Activated CD8-positive, alpha-beta memory T cell treated with anti-CD3 and anti-CD28 coated beads, Interleukin-2, amount 50 U/mL, for 24 hours (primary cell): ENCODE data around the gene BCAR3.

ENCODE experiments used
- DNase-seq: peaks from one replicate; pipeline ENCODE4 v3.0.0-alpha.2; 2020; ENCODE audit errors: extremely low read depth

Gene BCAR3

DNA sequence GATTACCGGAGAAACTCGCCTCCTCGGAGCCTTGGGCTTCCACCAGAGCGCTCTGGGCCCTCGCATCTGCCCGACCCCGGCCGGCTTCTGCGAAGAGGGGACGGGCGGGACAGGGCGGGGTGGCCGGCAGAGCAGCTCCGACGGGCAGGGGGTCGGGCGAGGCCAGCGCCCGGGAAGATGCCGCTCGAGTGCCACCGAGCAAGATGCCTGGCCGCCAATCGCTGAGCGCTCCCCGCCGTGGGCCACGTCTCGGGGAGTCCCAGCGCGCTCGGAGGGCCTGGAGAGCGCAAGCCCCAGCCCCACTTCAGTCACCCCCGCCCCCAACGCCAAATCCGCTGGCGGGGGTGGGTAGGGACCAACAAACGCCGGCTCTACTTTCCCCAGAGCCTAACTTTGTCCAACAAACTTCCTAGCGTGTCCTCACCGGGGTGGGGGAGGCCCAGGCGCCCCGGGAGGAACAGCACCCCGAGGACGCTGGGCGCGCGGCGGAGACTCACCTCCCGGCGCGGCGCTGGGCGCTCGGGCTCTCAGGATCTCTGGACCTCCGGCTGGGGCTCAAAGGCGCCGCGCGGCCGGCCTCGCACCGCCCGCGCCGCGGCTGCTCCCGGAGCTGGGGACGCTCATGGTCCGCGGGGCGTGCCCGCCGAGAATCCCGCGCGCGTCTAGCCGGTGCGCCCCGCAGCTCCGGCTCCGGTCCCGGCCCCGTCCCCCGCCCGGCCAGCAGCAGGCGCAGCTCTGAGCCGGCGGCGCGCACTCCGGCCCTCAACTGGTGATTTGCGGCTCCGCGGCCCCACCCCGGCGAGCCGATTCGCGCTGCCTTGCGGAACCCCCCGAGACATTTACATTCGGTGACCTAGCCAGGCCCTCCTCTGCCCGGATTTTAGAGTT is at the start of gene BCAR3:
TSS of gene BCAR3 (minus strand) at position 737 of the 888 bp plus-strand sequence. CDS start 6,907 bp downstream, outside the sequence.
- no peak for DNase-seq

DNA sequence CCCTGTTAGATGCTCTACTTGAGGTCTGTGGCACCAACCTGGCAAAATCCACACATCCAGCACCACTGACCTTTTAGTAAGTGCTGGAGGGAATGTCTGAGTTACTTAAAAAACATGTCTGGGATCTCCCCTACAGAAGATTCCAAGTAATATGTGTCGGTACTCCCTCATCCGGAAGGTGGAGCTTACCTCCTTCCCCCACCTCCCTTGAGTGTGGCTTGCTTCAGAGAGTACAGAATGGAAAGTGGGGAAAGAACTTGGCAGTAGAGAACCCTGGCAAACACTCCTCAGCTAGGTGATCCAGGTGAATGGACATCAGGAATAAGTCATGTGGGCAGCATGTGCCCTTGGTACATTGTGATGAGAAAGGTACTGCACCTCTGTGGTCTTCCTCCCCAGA is 49.0 kb upstream of the BCAR3 start:
- DNase-seq: no peak

DNA sequence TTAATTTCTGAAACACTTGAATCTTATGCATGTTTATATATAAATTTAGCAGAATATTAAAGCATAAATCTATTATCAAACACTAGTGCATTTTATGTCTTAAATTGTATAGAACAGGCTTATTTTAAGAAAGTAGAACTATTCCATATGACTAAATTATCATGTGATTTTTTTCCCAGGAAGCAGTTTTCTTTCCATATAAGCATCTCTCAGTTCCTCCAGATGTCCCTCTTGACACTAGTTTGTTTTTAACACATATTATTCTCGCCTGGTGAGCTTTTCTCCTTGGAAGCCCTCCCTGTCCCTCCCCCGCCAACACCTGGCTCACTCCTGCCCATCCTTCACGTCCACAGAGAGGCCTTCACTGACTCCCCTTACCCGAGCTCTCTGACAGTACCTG is 48.3 kb upstream of the BCAR3 start:
- DNase-seq: no peak

DNA sequence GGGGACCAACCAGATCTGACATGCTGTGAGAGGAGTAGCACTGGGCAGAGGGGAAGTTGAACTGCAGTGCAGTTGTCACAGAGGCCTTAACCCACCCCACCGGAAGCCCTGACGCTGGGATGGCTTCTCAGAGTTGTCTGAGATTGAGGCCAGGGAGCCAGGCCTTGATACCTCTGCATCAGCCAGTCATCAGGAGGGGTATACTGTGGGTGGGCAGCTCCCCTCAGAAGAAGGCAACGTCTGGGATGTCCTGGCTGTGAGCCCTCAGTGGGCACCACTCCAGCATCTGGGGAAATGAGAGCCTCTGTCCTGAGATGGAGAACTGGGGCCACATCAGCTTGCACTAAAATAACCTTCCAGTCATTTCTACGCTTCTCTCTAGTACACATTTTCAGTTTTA is 47.9 kb upstream of the BCAR3 start:
- DNase-seq: no peak

DNA sequence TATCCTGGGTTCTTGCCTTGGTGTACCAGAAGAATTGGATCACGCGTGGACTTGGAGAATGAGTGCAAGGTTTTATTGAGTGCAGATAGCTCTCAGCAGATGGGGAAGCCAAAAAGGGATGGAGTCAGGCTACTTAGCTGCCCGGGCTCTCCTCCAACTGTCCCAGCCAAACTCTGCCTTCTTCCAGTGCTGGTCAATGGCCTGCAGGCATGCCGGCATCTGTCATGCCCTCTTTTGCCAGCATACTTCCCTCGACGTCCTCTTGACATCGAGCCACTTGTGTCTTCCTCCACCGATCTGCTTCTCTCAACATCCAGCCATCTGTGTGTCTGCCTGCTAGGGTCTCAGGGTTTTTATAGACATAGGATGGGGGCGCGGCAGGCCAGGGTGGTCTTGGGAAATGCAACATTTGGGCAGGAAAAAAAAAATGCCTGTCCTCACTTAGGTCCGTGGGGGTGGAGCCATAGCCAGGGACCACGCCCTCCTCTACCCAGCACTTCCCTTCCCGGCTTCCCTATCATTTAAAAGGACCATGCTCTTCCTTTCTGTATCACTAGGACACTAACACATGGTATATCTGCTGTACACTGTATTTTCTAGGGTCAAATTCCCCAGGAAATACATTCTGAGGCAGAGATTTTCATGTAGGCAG is 47.0 kb upstream of the BCAR3 start:
- DNase-seq: no peak

DNA sequence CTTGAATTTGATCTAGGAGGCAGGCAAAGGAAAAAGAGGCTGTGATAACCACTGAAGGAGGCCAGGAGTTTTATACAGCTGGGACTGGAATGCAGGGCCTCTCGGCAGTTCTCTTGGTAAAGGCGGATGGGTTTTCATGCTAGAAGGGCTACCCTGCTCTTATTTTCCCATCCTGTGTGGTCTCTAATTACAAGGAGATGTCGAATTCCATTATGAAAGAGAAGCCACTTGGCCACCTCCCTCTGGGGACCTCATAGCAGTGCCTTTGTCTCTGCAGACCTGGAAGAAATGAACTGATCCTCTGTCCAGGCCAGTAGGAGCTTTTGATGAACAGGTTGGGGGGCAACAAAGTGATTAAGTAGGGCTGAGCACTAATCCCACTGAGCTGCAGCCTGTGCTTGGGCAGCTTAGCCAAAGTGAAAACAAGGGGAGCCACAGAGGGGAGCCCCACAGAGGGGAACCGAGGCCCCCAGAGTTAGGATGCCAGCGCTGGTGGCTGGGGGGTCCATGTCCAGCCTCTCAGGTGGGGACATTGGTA is 42.2 kb upstream of the BCAR3 start:
- DNase-seq: no peak

DNA sequence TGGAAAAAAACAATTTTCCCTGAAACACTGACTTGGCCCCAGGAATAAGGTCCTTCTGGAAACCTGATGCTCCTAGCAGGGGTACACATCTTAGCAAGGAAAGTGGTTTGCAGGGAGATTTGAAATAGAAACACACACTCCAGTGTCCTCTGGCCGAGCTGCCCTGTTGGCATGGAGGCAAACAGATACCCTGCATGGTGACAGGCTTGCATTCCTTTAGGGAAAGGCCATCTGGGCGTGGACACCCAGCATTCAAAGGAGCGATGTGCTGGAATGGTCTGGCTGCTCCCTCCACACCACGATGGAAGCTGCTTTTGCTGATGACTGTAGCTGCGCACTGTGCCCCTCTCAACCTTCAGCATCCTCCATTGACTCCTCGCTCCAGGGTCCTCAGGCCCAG is 41.5 kb upstream of the BCAR3 start:
- no peak for DNase-seq

DNA sequence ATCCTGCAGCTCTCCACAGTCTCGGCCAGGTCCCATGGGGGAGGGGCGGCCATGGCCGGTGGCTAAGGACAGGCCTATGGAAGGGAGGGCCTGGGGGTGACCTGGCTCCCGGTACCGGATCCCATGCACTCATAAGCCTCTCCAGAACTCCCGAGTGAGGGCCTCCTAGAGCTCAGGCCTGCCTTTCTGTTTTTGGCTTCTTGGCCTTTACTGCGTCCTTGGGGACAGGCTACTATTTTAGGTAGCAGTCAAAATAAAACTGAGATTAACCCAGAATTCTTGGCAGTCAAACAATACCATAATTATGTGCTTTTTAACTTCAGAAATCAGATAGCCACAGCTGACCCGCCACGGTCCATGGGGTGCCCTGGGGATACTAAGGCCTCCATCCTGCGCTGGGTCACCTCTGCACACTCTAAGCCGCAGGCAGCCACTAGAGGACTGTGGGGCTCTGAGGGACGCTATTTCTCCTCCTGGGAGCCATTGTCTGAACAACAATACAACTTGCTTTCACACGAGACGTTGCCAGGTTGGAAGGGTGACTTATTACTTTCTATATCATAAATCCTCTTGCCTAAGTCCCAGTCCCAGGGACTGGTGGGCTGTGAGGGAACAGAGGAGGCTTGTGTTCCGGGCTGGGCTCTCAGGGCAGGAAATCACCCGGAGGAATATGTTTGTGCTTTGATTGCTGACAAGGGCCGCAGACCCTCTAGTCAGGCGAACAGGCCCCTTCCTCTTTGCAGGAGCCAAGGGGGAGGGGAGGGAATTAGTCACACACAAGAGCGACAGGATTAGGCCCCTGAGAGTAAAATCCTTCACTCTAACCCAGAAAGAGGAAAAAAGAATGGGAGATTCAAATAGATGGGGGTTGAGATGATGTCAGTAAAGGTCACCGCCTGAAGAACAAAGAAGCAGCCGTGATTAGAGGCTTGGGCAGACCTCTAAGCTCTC is 40.7 kb upstream of the BCAR3 start:
- DNase-seq: no peak

DNA sequence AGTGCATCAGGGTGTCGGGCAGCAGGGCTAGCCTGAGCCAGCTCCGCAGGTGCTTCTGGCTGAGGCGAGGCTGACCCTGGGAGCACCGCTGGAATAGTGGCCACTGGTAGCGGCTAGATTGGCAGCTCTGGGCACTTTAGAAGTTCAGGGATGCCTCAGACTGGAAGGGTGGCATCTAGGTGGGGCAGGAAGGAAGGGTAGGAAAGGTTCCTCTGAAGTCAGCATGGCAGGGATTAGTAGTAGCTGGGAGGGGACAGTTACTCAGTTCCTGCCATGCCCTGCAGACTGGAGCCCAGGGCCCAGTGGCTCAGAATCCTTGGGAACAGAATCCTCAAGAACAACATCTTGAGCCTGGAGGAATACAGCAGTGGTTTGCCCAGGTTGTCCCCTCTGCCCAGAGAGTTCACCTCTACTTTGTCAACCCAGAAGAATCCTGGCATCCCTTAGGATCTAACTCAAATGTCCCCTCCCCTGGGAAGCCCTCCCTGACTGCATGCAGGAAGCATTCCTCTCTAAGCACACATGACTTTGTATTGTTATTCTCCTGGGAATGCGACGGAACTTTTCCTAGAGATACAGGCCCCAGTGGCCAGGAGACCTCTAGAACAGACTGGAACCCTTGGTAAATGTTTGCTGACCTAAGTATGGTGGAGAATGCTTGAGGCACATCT is 39.5 kb upstream of the BCAR3 start:
- DNase-seq: no peak

DNA sequence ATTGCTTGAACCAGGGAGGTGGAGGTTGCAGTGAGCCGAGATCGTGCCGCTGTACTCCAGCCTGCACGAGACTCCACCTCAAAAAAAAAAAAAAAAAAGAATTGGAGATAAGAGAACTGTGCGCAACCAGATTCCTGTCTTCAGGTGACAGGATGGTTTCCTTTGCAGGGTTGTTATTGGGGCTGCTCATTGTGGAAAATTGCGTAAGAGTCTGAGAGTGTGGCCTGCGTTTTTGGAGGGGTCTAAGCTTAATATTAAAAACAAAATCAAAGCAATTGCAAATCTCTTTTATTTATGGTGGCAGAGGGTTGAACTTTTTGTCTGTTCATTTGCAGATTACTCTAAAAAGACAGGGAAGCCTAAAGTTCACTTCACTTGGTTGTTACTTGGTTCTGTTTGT is 36.0 kb upstream of the BCAR3 start:
- no peak for DNase-seq

DNA sequence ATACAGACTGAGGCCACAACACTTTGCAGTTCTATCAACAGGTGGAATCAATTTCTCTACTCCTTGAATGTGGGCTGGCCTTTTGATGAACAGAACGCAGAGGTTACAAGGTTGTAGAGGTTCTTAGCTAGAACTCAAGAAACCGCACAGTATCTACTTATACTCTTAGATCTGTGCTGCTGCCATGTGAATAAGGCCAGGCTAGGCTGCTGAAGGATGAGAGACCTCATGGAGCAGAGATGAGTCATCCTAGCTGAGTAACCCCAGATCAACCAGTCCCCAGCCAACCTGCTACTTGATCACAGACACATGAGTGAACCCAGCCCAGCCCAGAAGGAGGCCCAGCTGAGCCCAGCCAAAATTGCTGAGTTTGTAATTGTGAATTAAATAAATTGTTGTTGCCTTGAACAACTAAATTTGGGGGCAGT is 35.3 kb upstream of the BCAR3 start:
- DNase-seq: no peak

DNA sequence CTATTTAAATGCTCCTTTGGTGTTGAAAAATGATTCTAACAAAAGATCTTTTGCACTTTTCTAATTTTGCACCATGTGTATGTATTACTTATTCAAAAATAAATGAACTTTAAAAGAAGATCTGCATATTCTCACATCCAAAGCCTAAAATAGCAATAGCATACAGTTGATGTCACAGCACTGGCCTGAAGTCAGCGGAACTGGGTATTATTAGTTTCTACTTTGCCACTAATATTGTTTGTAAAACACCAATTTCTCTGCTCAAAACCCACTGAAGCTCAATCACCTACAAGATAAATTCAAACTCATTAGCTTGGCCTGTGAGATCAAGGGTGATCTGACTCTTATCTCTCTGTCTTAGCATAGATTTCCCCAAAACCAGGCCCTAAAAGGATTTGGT is 34.5 kb upstream of the BCAR3 start:
- DNase-seq: no peak

DNA sequence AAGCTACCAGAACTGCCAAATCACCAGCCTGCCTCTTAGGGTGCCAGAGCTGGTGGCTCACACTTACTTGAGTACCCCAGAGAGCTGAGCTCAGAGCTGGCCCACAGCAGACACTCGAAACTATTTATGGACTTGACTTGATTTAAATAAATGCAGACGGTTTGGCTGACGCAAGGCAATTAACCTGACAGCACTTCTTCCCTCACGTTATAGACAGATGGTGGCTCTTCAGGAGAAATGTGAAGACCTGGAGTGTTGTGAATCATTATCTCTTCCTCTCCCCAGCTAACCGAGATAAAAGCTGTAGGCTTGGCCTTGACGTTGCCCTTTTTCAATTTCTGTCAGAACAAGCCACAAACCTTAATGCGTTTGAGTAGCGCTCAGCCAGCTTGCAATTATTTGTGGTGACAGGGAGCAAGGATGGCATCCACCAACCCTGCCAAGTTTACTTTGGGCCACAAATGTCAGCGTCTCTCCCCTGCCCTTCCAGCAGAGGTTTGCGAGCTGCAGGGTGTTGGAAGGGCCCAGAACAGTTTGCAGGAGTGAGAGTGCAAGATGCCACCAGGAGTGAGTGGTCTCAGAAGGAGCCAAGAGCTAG is 34.0 kb upstream of the BCAR3 start:
- no peak for DNase-seq

DNA sequence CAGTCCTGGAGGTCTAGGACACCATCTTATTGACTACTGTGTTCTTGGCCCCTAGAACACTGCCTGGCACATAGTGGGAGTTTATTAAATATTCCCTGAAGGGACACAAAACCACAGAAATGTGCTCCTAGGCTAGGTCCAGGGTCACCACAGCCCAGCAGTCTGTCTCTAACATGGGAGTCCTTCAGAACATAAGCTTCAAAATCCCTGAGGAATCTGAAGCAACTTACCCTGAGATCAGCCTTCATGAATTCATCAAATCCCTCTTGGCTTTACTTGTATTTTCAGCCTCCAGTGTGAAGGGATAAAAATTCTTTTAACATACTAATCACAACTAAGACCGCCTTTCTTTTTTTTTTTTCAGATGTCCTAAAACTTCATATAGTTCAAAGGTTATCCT is 32.7 kb upstream of the BCAR3 start:
- DNase-seq: no peak

DNA sequence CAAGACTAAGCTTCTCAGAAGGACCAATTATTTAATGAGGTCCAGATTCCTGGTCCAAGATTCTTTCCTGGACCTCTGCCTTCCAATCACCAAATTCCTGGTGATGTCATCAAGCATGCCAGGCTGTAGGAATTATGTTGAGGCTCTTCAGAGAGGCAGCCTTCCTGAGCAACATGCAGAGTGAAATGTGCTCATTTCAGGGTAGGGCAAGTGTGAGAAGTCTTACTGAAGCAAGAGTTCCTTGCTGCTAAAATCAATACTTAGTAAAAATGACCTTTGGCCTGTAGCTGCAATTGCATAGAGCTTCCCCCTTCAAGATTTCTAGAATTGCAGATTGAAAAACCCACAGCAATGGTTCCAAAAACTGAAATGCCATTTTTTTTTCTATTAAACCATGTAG is 31.7 kb upstream of the BCAR3 start:
- DNase-seq: no peak

DNA sequence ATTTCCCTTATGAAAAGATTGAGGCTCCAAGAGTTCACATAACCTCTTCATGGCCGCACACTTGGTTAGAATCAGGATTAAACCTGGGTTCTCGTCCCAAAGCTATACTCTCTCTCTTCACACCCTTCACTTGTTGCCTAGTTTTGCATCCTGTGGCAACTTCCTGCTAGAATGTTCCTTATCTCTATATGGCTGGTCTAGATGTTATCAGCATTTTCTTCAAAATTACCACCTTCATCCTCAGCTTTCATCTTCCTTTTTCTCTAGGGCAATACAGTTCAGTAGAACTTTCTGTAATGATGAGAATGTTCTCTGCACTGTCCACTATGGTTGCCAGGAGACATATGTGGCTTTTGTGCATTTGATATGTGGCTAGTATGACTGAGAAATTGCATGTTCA is 31.1 kb upstream of the BCAR3 start:
- DNase-seq: no peak

DNA sequence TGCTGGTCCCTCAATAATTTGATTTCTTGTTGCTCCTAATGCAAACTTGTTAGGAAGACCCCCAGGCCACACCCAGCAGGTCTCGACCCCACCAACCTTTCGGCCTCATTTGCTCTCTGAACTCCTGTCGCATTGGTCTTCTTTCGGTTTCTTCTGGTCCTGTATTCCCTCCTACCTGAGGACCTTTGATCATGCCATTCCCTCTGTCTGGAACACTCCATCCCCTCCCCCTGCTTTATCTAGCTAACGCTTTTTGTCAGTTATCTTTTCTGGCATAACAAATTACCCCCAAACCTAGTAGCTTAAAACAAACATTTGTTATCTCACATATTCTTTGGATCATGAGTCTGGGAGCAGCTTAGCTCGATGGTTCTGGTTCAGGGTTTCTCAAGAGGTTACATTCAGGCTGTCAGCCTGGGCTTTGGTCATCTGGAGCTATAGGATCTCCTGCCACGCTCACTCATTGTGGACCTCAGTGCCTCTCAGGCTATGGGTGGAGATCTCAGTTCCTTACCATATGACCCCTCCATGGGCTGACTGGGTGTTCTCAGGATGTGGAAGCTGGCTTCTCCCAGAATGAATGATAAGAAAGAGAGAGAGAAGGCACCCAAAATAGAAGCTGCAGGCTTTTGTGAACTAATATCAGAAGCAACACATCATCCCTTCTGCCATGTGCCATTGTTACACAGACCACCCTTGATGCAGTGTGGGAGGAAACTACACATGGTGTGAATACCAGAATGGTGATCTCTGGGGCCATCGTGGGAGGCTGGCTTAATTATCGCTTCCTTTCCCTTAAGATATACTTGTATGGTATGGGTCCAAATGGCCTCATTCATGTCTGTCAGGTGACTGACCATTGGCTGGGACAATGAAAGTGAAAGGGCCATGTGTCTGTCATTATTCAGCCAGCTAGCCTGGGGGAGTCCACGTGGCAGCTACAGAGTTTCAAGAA is 29.1 kb upstream of the BCAR3 start:
- no peak for DNase-seq

DNA sequence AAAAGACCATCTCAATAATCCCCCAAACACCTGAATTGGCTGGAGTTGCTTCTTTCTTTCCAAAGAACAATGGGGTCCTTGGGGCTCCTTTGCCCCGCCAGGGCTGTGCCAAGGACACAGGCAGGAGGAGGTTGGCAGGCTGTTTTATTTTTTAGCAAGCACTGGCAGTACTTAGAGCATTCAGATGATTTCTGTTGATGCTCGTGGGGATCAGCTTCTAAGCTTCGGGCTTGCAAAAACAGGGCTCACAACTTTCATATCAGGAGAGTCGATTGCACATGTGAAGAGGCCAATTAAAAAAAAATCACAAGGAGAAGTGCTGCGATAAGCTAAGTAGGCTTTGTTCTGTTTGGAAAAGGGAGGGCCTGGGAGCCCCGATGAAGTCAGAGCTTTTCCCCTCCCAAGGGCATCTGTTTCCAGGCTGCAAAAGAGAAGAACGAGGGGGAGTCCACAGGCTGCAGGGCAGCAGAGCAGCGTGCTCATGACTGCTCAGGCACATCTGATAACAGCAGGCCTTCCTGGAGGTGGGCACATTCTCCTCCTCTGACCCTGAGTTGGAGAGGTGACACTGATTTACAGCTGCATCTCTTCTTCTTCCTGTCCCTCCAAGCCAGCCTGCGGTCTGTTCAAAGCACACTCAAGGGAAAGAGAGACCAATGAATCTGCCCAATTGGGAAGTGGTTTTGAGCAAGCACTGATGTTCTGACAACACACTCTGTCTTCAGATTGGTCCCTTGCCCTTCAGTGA is 27.3 kb upstream of the BCAR3 start:
- DNase-seq: no peak

DNA sequence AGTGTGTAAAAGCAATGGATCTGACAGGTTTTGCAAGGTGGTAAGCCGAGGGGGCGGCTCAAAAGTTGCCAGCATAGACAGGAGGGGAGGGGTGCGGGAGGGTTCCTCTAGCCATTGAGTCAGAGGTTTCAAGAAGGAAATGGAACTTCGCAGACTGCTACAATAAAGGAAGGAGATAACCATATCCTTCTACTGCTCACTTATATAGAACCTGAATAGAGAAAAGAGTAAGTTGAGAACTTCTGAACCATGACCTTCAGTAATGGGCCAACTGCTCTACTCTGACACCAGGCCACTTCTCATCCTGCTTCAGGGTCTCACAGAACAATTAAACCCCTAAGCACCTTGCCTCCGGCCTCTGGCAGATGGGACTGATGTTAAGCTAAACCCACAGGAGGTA is 26.3 kb upstream of the BCAR3 start:
- no peak for DNase-seq
